ENCODE data around the gene SRSF2.

DNA sequence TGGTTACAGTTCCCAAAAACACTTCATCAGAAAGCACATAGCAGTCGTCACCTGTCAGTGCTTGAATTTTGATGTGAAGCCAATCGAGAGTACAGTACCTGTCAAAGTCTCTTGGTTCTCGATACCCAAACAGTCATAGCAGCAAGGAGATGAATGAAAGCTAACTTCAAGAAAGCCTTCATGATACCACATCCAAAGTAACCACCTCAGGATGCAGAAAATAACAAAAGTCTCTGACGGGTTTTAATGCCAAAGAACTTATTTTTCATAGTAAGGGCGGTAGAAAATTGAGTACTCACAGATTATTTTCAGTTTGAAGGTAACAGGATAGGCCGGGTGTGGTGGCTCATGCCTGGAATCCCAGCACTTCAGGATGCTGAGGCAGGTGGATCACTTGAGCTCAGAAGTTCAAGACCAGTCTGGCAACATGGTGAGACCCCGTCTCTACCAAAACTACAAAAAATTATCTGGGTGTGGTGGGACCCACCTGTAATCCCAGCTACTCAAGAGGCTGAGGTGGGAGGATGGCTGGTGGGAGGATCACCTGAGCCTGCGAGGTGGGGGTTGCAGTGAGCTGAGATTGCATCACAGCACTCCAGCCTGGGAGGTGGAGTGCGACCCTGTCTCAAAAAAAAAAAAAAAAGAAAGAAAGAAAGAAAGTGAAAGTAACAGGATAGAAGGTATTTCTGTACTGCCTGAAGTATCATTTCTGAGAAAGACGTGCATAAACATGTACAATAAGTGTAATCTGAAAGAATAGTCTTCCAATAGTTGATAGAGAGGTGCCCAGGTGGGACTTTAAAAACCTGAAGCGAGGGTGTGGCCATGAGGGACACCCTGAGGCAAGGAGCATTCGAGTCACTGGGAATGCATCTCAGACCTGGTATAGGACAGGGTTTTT is 16.2 kb upstream of the SRSF2 start:
- no peak for TF ChIP-seq TAF15 (IDR thresholded peaks at IDR 0.05; ENCODE audit: low read depth, low read length)
- no peak for TF ChIP-seq CTCF (IDR thresholded peaks at IDR 0.05 in 2 of 3, conservative IDR thresholded peaks at IDR 0.05 in 1 of 3; ENCODE audit: insufficient read depth in 2 of 3, low read depth in 1 of 3, low read length in 3 of 3)
- no peak for TF ChIP-seq EZH2 (IDR thresholded peaks at IDR 0.05; ENCODE audit: borderline replicate concordance, low read depth, low read length)
- no peak for TF ChIP-seq YBX1 (IDR thresholded peaks at IDR 0.05)
- TF ChIP-seq EP300 (IDR thresholded peaks at IDR 0.05; ENCODE audit: low read length), result no peak
- no peak for TF ChIP-seq BHLHE40 (IDR thresholded peaks at IDR 0.05; ENCODE audit: low read length)
- TF ChIP-seq ZFPM2 (CRISPR knock-in tag; IDR thresholded peaks at IDR 0.05), result no peak
- TF ChIP-seq, protein P1, sequence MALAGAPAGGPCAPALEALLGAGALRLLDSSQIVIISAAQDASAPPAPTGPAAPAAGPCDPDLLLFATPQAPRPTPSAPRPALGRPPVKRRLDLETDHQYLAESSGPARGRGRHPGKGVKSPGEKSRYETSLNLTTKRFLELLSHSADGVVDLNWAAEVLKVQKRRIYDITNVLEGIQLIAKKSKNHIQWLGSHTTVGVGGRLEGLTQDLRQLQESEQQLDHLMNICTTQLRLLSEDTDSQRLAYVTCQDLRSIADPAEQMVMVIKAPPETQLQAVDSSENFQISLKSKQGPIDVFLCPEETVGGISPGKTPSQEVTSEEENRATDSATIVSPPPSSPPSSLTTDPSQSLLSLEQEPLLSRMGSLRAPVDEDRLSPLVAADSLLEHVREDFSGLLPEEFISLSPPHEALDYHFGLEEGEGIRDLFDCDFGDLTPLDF (CRISPR knock-in tag; IDR thresholded peaks at IDR 0.05), result no peak
- TF ChIP-seq CREB1 (IDR thresholded peaks at IDR 0.05), result no peak
- no peak for TF ChIP-seq CREB1 (CRISPR knock-in tag; IDR thresholded peaks at IDR 0.05)
- TF ChIP-seq RERE (CRISPR knock-in tag; IDR thresholded peaks at IDR 0.05; ENCODE audit: borderline replicate concordance), result no peak

All from K562 (cell line).